H1 (cell line): ENCODE measurements around the gene CAPN8. TPM values are rescaled to one million over a fixed set of nuclear protein-coding genes. Genes with fewer than 3 reads are reported as not detected.

Experiments used
- CTCF ChIA-PET: fragments of 300-600 bp; sonication (Branson Sonifier 250); formaldehyde crosslinking; loops from one replicate; lab custom pipeline; 2021; ENCODE audit not compliant: partially characterized antibody; lab: Charles Lee
- POLR2A ChIA-PET: fragments of 300-600 bp; sonication (Branson Sonifier 250); formaldehyde crosslinking; loops from one replicate; lab custom pipeline; 2021; ENCODE audit warnings: inconsistent platforms; ENCODE audit not compliant: partially characterized antibody; lab: Charles Lee
- DNase-seq, 2 experiments: peaks; one replicate each; pipeline versions ENCODE4 v3.0.0 to v3.0.0-alpha.2; 2010 to 2022; ENCODE audit warnings: low spot score in 2 of 2, low read depth in 1 of 2, mixed read lengths in 1 of 2
- FAIRE-seq: peaks from 2 replicates; lab custom pipeline; 2011; peaks lifted over from hg19 to GRCh38; lab: Jason Lieb, UNC
- H2AFZ ChIP-seq: 2 replicates; pipeline ENCODE4 v1.8.1; 2012; ENCODE audit warnings: low read length, inconsistent platforms
- H2AK5ac ChIP-seq: 2 replicates; pipeline ENCODE4 v1.6.1; 2013; ENCODE audit warnings: low read depth, low read length
- H2BK120ac ChIP-seq: replicated peaks from 2 replicates; pipeline ENCODE3; 2013; ENCODE audit warnings: low read depth, low read length, inconsistent platforms
- H2BK12ac ChIP-seq: 2 replicates; pipeline ENCODE4 v1.6.1; 2013; ENCODE audit warnings: low read depth, low read length
- H2BK15ac ChIP-seq: 2 replicates; pipeline ENCODE4 v1.6.1; 2013; ENCODE audit warnings: low read length
- H2BK20ac ChIP-seq: 2 replicates; pipeline ENCODE4 v1.6.1; 2013; ENCODE audit warnings: low read length
- H2BK5ac ChIP-seq: 2 replicates; pipeline ENCODE4 v1.6.1; 2013; ENCODE audit warnings: low read depth, low read length
- H3K14ac ChIP-seq: 2 replicates; pipeline ENCODE4 v1.6.1; 2013; ENCODE audit warnings: inconsistent platforms; ENCODE audit not compliant: insufficient read length
- H3K18ac ChIP-seq: 2 replicates; pipeline ENCODE4 v1.6.1; 2013; ENCODE audit warnings: low read length; ENCODE audit errors: extremely low read depth
- H3K23ac ChIP-seq: 2 replicates; pipeline ENCODE4 v1.6.1; 2013; ENCODE audit warnings: inconsistent platforms; ENCODE audit not compliant: insufficient read length
- H3K23me2 ChIP-seq: 2 replicates; pipeline ENCODE4 v1.6.1; 2013; ENCODE audit warnings: low read depth, low read length
- H3K27ac ChIP-seq: 2 replicates; pipeline ENCODE4 v1.6.1; 2011; ENCODE audit warnings: low read depth, low read length, inconsistent platforms
- H3K27me3 ChIP-seq, 4 experiments: replicated peaks in 1 of 4; 1 replicate in 1 of 4; 2 replicates in 3 of 4; pipeline versions ENCODE4 v1.6.1 to v1.8.1; 2011 to 2013; ENCODE audit warnings: low read length in 3 of 4, mild to moderate bottlenecking in 3 of 4, inconsistent platforms in 2 of 4, mixed read lengths in 2 of 4, moderate library complexity in 1 of 4; ENCODE audit not compliant: control insufficient read depth in 3 of 4, insufficient read depth in 3 of 4; ENCODE audit errors: extremely low read depth in 1 of 4
- H3K36me3 ChIP-seq, 4 experiments: 2 replicates each; pipeline versions ENCODE4 v1.6.1 to v1.8.1; 2011 to 2013; ENCODE audit warnings: mild to moderate bottlenecking in 4 of 4, low read length in 3 of 4, moderate library complexity in 2 of 4, control low read depth in 1 of 4, inconsistent platforms in 1 of 4; ENCODE audit not compliant: insufficient read depth in 4 of 4, control insufficient read depth in 2 of 4
- H3K4ac ChIP-seq: replicated peaks from 2 replicates; pipeline ENCODE3; 2013; ENCODE audit warnings: low read length, low read depth, mixed read lengths, inconsistent platforms; ENCODE audit not compliant: insufficient read length
- H3K4me1 ChIP-seq, 4 experiments: replicated peaks in 1 of 4; 1 replicate in 1 of 4; 2 replicates in 3 of 4; pipeline versions ENCODE4 v1.6.1 to v1.8.1; 2011 to 2013; ENCODE audit warnings: low read length in 3 of 4, inconsistent platforms in 2 of 4, mixed read lengths in 1 of 4; ENCODE audit not compliant: insufficient read depth in 4 of 4, control insufficient read depth in 3 of 4
- H3K4me2 ChIP-seq, 2 experiments: 2 replicates each; pipeline versions ENCODE4 v1.6.1 to v1.8.1; 2011 to 2013; ENCODE audit warnings: low read depth in 2 of 2, low read length in 2 of 2, control low read depth in 1 of 2, inconsistent platforms in 1 of 2, mild to moderate bottlenecking in 1 of 2; ENCODE audit not compliant: insufficient read depth in 1 of 2
- H3K4me3 ChIP-seq, 4 experiments: fragments of 200-600, 300-600 bp in 1 of 4; sonication (generic), shearing (Covaris generic), sonication (Bioruptor Twin) in 1 of 4; 2 replicates each; pipeline versions ENCODE4 v1.5.1 to v1.8.1; 2011 to 2016; ENCODE audit warnings: low read length in 4 of 4, low read depth in 3 of 4, control low read depth in 2 of 4, inconsistent platforms in 2 of 4, mild to moderate bottlenecking in 2 of 4, mixed read lengths in 1 of 4, moderate library complexity in 1 of 4; ENCODE audit not compliant: insufficient read depth in 2 of 4; ENCODE audit errors: extremely low read depth in 1 of 4
- H3K56ac ChIP-seq: replicated peaks from 2 replicates; pipeline ENCODE3; 2013; ENCODE audit warnings: low read depth, mild to moderate bottlenecking, mixed read lengths, low read length, inconsistent platforms; ENCODE audit not compliant: insufficient read length
- H3K79me1 ChIP-seq: 2 replicates; pipeline ENCODE4 v1.6.1; 2013; ENCODE audit warnings: low read depth, low read length, control low read depth
- H3K79me2 ChIP-seq, 2 experiments: 2 replicates each; pipeline versions ENCODE4 v1.6.1 to v1.8.1; 2012 to 2013; ENCODE audit warnings: low read length in 2 of 2, mild to moderate bottlenecking in 2 of 2, inconsistent platforms in 1 of 2; ENCODE audit not compliant: insufficient read depth in 2 of 2, control insufficient read depth in 1 of 2
- H3K9ac ChIP-seq, 4 experiments: replicated peaks in 1 of 4; 1 replicate in 1 of 4; 2 replicates in 3 of 4; pipeline versions ENCODE4 v1.6.1 to v1.8.1; 2011 to 2013; ENCODE audit warnings: low read depth in 3 of 4, low read length in 3 of 4, control low read depth in 2 of 4, mild to moderate bottlenecking in 2 of 4, moderate library complexity in 2 of 4, inconsistent platforms in 1 of 4; ENCODE audit errors: extremely low read depth in 1 of 4
- H3K9me3 ChIP-seq, 2 experiments: 2 replicates each; pipeline versions ENCODE4 v1.6.1 to v1.8.1; 2012 to 2013; ENCODE audit warnings: mild to moderate bottlenecking in 2 of 2, moderate library complexity in 2 of 2, control low read depth in 1 of 2, inconsistent platforms in 1 of 2, low read depth in 1 of 2, low read length in 1 of 2, mixed read lengths in 1 of 2; ENCODE audit not compliant: insufficient read depth in 2 of 2
- H4K20me1 ChIP-seq, 2 experiments: replicated peaks in 1 of 2; 2 replicates each; pipeline versions ENCODE3 to v1.8.1; 2011 to 2013; ENCODE audit warnings: inconsistent platforms in 2 of 2, low read length in 2 of 2, mild to moderate bottlenecking in 1 of 2; ENCODE audit not compliant: insufficient read depth in 2 of 2, control insufficient read depth in 1 of 2
- H4K5ac ChIP-seq: 2 replicates; pipeline ENCODE4 v1.6.1; 2013; ENCODE audit warnings: low read length, low read depth, mixed read lengths, inconsistent platforms; ENCODE audit not compliant: insufficient read length
- H4K8ac ChIP-seq: 2 replicates; pipeline ENCODE4 v1.8.0; 2013; ENCODE audit warnings: mild to moderate bottlenecking, moderate library complexity, low read length, inconsistent platforms; ENCODE audit not compliant: insufficient read depth; ENCODE audit errors: extremely low read depth
- H4K91ac ChIP-seq: replicated peaks from 2 replicates; pipeline ENCODE3; 2013; ENCODE audit warnings: low read length, mixed read lengths, inconsistent platforms; ENCODE audit not compliant: insufficient read length
- CBX5 ChIP-seq: fragments of 300-800, 300-1000 bp; sonication (generic); IDR thresholded peaks from 2 replicates; pipeline ENCODE4 v1.7.1; 2016; ENCODE audit warnings: antibody characterized with exemption, low read length, low read depth
- CHD2 ChIP-seq: IDR thresholded peaks from 2 replicates; pipeline ENCODE4 v1.6.1; 2012; ENCODE audit warnings: low read length, improper control_type of control experiment
- CREB1 ChIP-seq: IDR thresholded peaks from 2 replicates; pipeline ENCODE4 v1.6.1; 2012; ENCODE audit warnings: inconsistent platforms
- GABPA ChIP-seq: IDR thresholded peaks from 2 replicates; pipeline ENCODE4 v1.6.1; 2011; ENCODE audit warnings: mild to moderate bottlenecking, low read length, moderate library complexity, borderline replicate concordance; ENCODE audit not compliant: insufficient read depth
- GTF2F1 ChIP-seq: IDR thresholded peaks from 2 replicates; pipeline ENCODE4 v1.6.1; 2012; ENCODE audit warnings: low read depth, low read length, improper control_type of control experiment, borderline replicate concordance
- MAX ChIP-seq: IDR thresholded peaks from 2 replicates; pipeline ENCODE4 v1.6.1; 2012; ENCODE audit warnings: inconsistent platforms
- NANOG ChIP-seq: IDR thresholded peaks from 2 replicates; pipeline ENCODE4 v1.6.1; 2011; ENCODE audit warnings: low read length, low read depth, mild to moderate bottlenecking, inconsistent platforms; ENCODE audit not compliant: insufficient read depth, poor library complexity, severe bottlenecking
- NRF1 ChIP-seq: IDR thresholded peaks from 2 replicates; pipeline ENCODE4 v1.6.1; 2011; ENCODE audit warnings: mild to moderate bottlenecking, low read depth, low read length, improper control_type of control experiment
- RBBP5 ChIP-seq: IDR thresholded peaks from 2 replicates; pipeline ENCODE4 v1.7.1; 2012; ENCODE audit warnings: low read depth, mild to moderate bottlenecking, inconsistent platforms, low read length, moderate library complexity, borderline replicate concordance
- SAP30 ChIP-seq: fragments of 300-600 bp; sonication (generic); IDR thresholded peaks from 2 replicates; pipeline ENCODE4 v1.7.1; 2012; ENCODE audit warnings: low read length, moderate library complexity, mild to moderate bottlenecking, inconsistent platforms; ENCODE audit not compliant: insufficient read depth, insufficient replicate concordance
- SUZ12 ChIP-seq: fragments of 200-600 bp; sonication (generic); IDR thresholded peaks from 2 replicates; pipeline ENCODE4 v1.6.1; 2012; ENCODE audit warnings: mild to moderate bottlenecking, inconsistent platforms, low read length, moderate library complexity, mixed read lengths
- TCF12 ChIP-seq: IDR thresholded peaks from 2 replicates; pipeline ENCODE4 v1.6.1; 2011; ENCODE audit warnings: low read depth, mild to moderate bottlenecking, low read length
- ZNF274 ChIP-seq: IDR thresholded peaks from 2 replicates; pipeline ENCODE4 v1.7.0; 2012; ENCODE audit warnings: low read length, borderline replicate concordance; ENCODE audit errors: extremely low read depth
- WGBS, 2 experiments: shearing (Covaris generic) in 1 of 2; methylation state at CpG; one replicate each; pipeline versions ENCODE4 v1.1.6 to v1.1.7; 2013 to 2015; ENCODE audit warnings: low lambda C conversion rate in 2 of 2, mixed read lengths in 2 of 2, inconsistent platforms in 1 of 2, low coverage in 1 of 2, missing lambda C conversion rate in 1 of 2; ENCODE audit not compliant: insufficient replicate concordance in 2 of 2, insufficient coverage in 1 of 2, insufficient read length in 1 of 2; ENCODE audit errors: extremely low coverage in 1 of 2, missing lambda C conversion rate in 1 of 2; 5-methylcytosine and 5-hydroxymethylcytosine counted together
- polyA plus RNA-seq, 7 experiments: library from polyadenylated mRNA; depleted of rRNA in 3 of 7; stranded (reverse) in 5 of 7; unstranded in 2 of 7; fragments of >200 nt in 5 of 7; fragments of 200-250 nt in 2 of 7; gene quantifications; 1 replicate in 5 of 7; 2 replicates in 1 of 7; 4 replicates in 1 of 7; pipeline versions ENCODE4 v1.2.1 to v1.2.3, GENCODE V29; 2011 to 2013; ENCODE audit warnings: missing spikeins in 2 of 7, mixed read lengths in 2 of 7
- total RNA-seq: library from RNA; stranded (reverse); fragmentation: NEBNext Ultra II Directional; extraction: Animal tissue kit (Norgen Biotek cat#: 25700); gene quantifications from 2 replicates; pipeline ENCODE4 v1.2.1, GENCODE V29; 2021
- TF ChIP-seq, protein P1 (sequence below): IDR thresholded peaks from 2 replicates; pipeline ENCODE4 v1.6.1; 2011; ENCODE audit warnings: low read length, improper control_type of control experiment

Gene CAPN8
- total and polyA plus RNA-seq, 2 of the 8 experiments (the other 6 are each of a cell fraction or from before 2014, with no cell fraction given) = 0.20 to 0.26 TPM

GRCh38 chr1:223504741-223505140, 160.8 kb downstream of the CAPN8 start:
- Histone ChIP-seq H2AFZ (no peak overlapping the region), H2BK5ac (no peak overlapping the region), H2BK20ac (no peak overlapping the region), H3K14ac (no peak overlapping the region), H3K4me1 (peaks cover 0 to 2% (median 0%) of the 10 kb centered on the region in 4 experiments; a peak in 2 of 7 replicates), H3K4me3 (no peak overlapping the region), H3K56ac (no peak overlapping the region), H2BK15ac (no peak overlapping the region), H3K9ac (no peak overlapping the region), H3K23ac (no peak overlapping the region), H3K79me2 (no peaks in the 10 kb centered on the region), H3K4me2 (no peak overlapping the region), H3K36me3 (no peaks in the 10 kb centered on the region), H3K23me2 (peaks cover 2% of the 10 kb centered on the region; the same call in 1 of the 2 replicates), H3K4ac (no peak overlapping the region), H4K91ac (no peak overlapping the region), H3K27ac (no peak overlapping the region), H4K8ac (no peak overlapping the region), H2AK5ac (no peak overlapping the region), H4K5ac (no peak overlapping the region), H3K79me1 (no peaks in the 10 kb centered on the region), H2BK120ac (no peak overlapping the region), H3K27me3 (no peaks in the 10 kb centered on the region), H4K20me1 (no peaks in the 10 kb centered on the region), H2BK12ac (no peak overlapping the region), H3K18ac (no peak overlapping the region), H3K9me3 (no peaks in the 10 kb centered on the region)
- FAIRE-seq (no peak), DNase-seq (no peak)
- POLR2A ChIA-PET = no interaction called here
- WGBS, 2 experiments = 89% methylated on average over 4 of the region's 4 CpGs; no CpG with 5 or more reads in 1 of the 2 experiments
- CTCF ChIA-PET = no interaction called here
- no peak for TF ChIP-seq CREB1
- TF ChIP-seq CBX5 = no peak
- no peak for TF ChIP-seq RBBP5
- TF ChIP-seq MAX = no peak
- TF ChIP-seq SUZ12 = no peak
- TF ChIP-seq NANOG = no peak
- no peak for TF ChIP-seq ZNF274
- no peak for TF ChIP-seq NRF1
- no peak for TF ChIP-seq GTF2F1
- TF ChIP-seq TCF12 = no peak
- TF ChIP-seq SAP30 = no peak
- TF ChIP-seq GABPA = no peak
- TF ChIP-seq, protein P1, sequence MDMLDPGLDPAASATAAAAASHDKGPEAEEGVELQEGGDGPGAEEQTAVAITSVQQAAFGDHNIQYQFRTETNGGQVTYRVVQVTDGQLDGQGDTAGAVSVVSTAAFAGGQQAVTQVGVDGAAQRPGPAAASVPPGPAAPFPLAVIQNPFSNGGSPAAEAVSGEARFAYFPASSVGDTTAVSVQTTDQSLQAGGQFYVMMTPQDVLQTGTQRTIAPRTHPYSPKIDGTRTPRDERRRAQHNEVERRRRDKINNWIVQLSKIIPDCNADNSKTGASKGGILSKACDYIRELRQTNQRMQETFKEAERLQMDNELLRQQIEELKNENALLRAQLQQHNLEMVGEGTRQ = no peak
- no peak for TF ChIP-seq CHD2
